Epithelial cell of prostate (primary cell): ENCODE measurements around the gene RAPGEF1.

ENCODE experiments used
- DNase-seq: peaks from one replicate; pipeline ENCODE4 v3.0.0-alpha.2; 2011; ENCODE audit warnings: low read depth, low spot score
- H3K27ac ChIP-seq: fragments of 450-650 bp; 2 replicates; pipeline ENCODE4 v1.5.1; 2017; ENCODE audit warnings: mild to moderate bottlenecking

The RAPGEF1 gene

DNA sequence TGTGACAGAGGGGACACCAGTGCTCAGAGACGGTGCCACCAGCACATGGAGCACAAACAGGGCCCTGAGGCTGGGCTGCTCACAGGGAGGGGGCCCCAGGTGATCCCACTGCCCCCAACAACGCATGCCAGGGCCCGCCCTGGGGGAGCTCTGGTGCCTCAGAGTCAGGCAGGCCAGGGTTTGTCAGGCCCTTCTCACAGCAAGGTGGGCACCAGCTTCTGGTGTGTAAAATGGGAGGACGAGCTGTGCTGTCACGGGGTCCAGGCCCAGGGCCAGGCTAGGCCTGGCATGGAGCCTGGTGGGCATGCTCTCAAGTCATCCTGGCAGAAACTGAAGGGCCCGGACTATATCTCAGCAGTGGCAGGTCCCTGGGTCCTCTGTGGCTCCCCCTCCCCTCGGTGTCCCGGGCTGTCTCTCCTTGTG, 160.1 kb downstream of the RAPGEF1 start:
- no peak overlapping the region for H3K27ac ChIP-seq
- no peak for DNase-seq

DNA sequence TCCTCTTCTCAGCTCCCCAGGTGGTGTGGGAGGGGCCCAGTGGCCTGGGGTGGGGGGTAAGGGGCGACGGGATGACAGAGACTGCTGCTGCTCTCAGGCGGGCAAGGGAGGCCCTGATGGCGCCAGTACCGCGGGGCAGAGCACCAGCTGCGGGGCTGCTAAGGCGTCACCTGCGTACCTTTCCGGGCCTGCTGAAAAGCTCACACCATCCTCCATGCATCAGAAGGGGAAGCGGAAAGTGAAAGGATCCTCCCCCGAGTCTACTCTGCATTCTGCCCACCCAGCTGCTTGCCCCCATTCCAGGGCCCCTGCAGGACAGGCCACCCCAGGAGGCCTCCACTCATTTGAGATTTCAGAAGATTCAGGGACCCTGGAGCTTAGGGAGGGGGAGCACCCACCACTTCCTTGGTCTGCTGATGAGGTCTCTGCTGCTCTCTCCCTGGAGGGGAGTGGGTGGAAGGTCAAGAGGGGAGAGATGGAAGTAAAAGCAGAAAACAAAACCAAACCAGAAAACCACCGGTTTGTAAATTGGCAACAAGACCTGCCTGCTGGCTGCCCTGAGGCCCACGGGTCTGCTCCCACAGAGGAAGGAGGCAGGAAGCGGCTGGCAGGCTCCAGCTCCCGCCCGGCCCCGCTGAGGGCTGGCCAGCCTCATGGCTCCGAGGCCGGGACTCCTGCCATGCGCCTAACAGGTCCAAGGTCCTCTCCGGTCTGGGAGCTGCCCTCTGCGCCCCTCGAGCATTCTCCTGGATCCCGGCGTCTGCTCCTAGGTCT, 161.0 kb downstream of the RAPGEF1 start:
- no peak overlapping the region for H3K27ac ChIP-seq
- DNase-seq, result no peak

DNA sequence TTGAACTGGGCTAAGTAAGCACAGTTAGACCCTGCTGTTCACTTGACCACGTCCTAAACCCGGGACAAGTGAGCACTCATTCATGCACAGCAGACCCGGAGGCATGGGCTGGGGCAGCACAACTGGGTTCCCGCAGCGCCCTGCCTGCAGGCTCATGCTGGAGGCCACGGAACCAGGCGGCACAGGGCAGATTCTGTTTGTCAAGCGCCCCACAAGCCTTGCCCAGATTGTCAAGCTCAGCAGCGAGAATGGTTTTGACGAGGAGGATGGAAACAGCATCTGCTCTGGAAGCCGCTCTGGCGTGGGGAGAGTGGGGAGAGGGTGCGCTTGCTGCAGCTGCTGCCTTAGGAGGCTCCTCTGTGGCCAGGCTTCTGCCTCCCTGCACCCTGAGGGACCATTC, 161.9 kb downstream of the RAPGEF1 start:
- no peak overlapping the region for H3K27ac ChIP-seq
- DNase-seq, result no peak

DNA sequence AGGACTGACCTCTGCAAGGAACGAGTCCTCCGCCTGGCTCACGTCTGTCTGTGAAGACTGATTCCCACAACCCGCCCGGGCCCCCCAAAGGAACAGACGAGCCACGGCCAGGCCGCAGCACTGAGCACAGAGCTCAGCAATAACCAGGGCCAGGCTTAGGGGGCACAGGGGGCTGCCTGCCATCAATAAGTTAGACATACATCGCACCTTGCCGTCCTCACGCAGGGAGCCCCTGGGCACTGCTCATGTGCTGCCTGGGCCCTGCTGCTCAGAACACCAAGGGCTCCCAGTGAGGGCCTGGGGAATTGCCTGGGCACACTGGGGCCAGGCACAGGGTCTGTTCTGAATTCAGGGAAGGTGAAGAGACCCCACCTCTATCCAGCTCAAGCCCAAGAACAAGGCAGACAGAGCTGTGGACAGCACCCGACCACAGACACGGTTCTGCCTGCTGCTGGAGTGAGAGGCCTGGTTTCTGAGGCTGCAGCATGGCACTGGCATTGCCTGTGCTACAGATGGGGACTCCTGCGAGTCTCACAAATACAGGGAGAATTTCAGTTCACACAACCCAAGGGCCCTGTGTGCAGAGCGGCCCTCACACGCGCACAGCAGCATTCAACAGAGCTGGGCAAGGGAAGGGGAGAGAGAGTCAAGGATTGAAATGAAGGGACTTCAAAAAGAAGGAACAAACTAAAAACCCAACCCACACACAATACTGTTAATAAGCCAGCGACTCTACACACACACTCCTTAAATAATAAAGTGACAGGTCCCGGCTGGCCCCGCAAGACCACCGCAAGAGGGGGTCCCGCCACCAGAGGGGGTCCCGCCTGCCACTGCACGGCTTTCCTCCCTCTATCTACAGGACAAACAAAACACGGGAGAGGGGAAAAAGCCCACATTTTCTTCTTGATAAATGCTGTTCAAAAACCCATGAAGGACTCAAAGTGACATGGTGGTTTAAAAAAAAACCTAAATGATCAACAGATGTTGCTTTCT, 162.6 kb downstream of the RAPGEF1 start:
- no peak overlapping the region for H3K27ac ChIP-seq
- no peak for DNase-seq

DNA sequence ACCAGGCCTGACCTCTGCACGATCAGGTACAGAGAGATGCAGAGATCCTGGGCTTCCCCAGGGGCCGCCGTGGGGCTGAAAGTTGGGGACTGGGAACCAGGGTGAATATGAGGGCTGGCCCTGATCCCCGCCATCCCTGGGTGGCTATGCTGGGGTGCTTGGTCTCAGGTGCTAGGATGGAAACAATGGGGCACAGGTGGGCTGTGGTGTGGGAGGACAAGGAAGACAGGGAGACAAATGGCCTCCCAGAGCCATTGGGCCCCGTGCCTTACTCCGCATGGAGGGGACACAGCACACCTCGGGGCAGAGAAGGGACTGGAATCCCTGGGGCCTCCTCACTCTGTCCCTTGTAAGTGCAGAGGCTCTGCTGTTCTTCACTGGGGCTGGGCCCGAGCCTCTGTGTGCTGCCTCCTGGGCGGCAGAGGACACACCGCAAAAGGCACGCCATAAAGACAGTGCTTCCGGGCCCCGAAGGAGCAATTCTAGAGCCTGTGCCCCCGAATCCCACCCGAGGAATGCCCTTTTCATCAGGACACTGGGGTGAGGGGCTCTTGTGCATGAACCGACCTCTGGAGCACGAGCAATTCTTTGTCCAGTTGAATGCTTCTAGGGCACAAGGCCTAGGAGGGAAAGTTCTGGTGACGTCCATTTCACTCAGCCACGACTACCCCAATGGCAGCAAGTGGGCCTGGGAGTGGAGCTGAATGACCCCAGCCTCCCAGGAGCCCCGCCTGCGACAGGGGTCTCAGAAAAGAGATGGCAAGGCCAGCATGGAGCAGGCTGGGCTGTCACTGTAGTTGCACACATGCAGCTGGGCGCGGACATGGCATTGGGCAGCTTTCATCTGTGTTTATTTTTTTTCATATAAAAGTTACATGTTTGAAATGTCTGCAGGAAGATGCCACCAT, 163.7 kb downstream of the RAPGEF1 start:
- DNase-seq, result no peak

DNA sequence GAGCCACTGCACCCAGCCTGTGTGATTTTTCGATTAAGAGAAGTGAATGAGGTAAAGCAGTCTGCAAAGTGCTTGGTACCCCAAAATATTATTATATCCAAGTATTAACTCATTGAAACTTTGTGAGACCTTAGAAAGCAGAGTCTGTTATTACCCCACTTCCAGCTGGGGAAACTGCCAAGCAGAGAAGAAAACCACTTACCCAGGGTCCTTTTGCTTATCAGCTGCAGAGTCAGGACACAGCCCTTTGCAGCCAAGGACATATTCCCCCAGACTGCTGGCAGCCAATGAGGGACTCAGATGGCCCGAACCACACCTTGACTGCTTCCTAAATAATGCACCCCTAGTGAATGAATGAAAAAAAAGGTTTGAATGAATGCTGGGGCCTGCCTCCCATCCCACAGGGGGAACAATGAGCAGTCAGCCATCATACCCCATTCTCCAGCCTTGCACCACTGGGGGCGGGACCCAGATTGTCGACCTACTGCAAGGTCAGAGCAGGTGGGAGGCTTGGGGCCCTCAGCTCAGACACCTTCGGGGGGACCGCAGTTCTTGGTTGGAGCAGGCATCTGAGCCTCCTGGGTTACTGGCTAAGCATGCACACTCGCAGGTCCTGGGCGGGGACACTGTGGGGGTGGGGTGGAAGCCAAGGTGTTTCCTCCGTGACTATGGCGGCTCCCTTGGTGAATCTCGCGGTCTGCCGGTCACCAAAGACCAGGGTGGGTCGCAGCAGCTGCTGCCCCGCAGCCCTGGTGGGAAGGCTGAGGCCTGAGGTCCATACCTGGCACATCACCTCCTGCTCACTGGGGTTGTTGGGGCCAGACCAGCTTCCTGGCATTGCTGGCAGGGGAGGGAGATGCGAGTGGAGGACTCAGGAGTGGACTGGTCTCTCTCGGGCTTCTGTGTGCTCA, 164.9 kb downstream of the RAPGEF1 start:
- no peak for DNase-seq
- no peak overlapping the region for H3K27ac ChIP-seq

More for the DNA sequence above, 163.7 kb downstream of the RAPGEF1 start:
- no peak overlapping the region for H3K27ac ChIP-seq

DNA sequence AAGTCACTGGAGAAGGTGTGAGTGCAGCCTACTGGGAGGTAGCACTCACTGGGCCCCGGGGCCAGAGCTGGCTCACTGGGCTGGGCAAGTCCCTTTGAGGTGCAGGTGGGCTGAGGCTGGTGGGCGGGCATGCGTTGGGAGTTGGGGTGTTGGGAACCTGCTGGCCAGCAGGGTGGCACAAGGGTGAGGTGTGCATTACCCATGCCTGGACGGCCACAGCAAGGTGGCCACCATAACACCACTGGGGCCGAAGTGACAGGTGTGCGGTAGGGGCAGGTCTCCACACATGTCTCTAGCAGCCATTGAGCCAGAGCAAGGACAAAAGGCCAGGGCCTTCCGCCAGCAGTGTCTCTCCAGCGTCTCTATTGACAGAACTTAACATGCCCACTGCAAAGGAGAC, 172.0 kb downstream of the RAPGEF1 start:
- H3K27ac ChIP-seq, result no peak overlapping the region
- no peak for DNase-seq

DNA sequence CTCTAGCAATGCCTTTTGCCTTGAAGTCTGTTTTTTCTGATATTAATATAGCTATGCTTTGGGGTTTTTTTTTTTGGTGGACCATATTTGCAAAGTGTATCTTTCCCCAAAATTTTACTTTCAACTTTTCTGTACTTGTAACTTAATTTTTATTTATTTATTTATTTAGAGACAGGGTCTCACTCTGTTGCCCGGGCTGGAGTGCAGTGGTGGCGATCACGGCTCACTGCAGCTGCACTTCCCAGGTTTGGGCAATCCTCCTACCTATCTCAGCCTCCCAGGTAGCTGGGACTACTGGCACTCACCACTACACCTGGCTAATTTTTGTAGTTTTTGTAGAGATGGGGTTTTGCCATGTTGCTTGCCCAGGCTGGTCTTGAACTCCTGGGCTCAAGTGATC, 173.7 kb downstream of the RAPGEF1 start:
- DNase-seq, result no peak
- H3K27ac ChIP-seq, result no peak overlapping the region

DNA sequence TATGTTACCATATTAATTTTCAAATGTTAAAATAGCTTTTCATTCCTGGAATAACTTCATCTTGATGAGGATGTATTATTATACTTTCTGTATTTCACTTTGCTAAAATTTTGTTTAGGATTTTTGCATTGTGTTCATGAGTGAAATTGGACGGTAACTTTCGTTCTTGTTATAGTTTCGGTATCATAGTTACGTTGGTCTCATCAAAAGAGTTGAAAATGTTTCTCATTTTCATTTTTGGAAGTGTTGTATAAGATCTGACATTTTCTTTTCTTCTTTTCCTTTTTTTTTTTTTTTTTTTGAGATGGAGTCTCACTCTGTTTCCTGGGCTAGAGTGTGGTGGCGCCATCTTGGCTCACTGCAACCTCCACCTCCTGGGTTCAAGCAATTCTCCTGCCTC, 174.5 kb downstream of the RAPGEF1 start:
- no peak overlapping the region for H3K27ac ChIP-seq
- no peak for DNase-seq

DNA sequence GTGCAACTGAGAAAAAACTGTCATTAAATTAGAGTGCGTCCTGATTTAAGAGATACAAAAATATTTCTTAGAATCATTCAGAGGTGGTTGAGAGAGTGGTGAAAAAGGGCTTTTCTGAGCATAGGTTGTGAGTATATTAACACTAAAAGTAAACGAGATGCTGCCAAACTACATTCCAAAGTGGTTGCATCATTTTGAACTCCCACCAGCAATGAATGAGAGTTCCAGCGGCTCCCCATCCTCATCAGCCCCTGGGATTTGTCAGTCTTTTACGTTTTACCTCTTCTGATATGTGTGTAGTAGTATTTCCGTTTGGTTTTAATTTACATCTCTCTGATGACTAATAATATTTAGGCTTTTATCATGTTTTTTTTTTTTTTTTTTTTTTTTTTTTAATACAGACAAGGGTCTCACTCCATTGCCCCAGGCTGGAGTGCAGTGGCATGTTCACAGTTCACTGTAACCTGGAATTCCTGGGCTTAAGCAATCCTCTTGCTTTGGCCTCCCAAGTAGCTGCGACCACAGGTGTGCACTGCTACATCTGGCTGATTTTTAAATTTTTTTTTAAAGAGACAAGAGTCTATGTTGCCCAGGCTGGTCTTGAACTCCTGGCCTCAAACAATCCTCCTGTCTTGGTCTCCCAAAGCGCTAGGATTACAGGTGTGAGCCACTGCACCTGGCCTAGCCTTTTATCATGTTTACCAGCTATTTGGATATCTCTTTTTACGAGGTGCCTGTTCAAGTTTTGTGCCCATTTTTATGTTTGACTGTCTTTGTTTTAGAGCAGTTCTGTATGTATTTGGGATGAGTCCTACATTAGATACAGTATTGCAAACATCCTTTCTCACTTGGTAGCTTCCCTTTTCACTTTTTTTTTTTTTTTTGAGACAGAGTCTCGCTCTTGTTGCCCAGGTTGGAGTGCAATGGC, 177.6 kb downstream of the RAPGEF1 start:
- no peak for DNase-seq
- no peak overlapping the region for H3K27ac ChIP-seq

DNA sequence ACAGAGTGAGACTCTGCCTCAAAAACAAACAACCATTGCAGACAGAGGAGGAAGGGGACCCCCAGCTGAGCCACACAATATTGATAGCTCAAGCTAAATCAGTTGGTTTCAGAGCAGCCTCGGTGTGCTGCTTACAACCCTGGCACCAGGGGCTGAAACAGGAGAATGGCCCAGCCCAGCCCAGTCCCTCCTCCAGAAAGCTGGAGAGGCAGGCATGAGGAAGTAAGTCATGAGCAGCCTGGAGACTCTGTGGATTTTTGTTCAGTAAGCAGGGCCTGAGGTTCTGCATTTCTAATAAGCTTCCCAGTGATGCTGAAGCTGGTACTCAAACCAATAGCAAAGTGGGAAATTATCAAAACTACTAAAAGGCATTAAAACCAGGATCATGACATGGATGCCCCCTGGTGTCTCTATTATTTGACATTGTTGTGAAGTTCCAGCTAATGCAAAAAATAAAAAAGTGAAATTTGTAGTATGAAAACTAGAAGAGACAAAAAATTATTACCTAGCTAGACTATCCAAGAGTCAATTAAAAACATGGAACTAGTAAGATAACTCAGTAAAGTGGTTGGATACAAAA, 180.4 kb downstream of the RAPGEF1 start:
- no peak for DNase-seq
- H3K27ac ChIP-seq, result no peak overlapping the region

DNA sequence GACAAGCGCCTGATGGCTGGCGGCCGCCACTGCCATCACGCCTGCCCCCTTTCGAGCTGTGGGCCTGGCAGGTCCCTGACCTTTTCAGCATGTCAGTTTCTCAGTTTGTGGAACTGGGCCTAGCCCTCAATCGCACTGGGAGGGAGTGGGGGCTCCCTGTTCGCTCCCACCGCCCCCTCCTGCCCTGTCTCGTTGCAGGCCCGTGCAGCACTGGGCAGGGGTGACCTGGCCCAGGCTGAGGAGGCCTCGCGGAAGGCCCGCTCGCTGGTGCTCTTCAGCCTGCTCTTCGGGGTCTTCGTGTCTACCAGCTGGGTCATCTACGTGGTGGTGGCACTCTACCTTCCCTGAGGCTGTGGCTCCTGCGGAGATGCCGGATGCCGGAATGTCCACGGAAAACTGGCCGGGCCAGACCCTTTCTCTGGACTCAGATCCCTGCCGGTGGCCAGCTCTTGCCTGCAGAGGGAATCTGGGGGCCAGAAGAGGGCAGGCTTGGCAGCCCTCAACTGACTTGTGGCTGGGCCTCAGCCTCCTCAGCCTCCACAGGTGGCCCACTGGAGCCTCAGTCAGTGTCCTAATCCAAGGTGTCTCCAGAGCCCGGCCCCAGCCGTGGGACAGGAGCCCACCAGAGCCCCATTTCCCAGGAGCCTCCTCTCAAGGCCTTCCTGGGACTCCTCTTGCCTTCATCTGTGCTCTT, 181.9 kb downstream of the RAPGEF1 start:
- DNase-seq, result no peak
- H3K27ac ChIP-seq, result no peak overlapping the region

DNA sequence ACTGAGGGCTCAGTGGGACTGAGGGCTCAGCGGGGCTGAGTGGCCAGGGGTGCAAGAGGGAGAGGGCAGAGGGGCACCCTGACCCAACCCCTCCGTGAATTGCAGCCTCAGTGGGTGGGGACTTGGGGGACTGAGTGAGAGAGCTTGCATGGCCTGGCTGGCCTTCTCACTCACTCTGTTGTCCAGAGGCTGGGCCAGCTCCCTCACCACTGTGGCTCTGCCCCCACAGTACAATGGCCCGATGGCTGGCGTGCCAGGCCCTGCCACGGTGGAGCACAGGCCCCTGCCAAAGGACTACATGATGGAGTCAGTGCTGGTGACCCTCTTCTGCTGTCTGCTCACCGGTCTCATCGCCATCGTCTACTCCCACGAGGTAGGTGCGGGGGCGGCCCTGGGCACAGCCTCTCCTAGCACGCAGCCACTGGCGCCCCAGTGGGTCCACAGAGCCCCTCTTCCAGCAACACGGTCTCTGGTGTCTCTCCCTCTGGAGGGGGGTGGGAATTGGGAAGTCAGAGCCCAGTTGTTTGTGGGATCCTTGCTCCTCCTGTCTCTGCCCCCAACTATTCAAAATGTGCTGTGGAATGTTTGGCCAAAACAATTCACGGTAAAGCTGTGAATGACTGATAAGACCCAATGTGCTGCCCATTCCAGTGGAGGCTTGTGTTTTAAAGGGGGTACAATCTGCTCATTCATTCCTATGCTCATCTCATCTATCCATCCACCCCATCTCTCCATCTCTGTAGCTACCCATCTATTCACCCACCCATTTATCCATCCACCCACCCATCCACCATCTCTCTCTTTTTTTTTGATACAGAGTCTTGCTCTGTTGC, 183.8 kb downstream of the RAPGEF1 start:
- no peak for DNase-seq
- H3K27ac ChIP-seq, result no peak overlapping the region

DNA sequence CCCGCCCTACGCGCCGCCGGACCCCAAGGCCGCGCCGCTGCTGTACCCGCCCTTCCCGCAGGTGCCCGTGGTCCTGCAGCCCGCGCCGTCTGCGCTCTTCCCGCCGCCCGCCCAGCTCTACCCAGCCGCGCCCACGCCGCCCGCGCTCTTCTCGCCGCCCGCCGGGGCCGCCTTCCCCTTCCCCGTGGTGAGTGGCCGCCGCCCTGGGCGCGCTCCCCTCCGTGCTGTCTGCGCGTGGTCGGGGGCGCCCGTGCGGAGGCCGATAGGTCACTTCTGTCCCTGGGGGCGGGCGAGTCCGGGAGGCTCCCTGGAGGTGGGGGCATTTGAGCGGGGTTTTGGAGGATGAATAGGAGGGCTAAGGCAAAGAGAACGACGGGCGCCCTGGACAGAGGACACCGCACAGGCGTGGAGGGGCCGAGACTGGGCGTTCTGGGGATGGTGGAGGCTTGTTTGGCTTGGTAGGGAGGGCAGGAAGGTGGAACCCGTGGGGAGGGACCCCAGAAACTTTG, 185.0 kb downstream of the RAPGEF1 start:
- H3K27ac ChIP-seq, result no peak overlapping the region
- DNase-seq, result no peak

DNA sequence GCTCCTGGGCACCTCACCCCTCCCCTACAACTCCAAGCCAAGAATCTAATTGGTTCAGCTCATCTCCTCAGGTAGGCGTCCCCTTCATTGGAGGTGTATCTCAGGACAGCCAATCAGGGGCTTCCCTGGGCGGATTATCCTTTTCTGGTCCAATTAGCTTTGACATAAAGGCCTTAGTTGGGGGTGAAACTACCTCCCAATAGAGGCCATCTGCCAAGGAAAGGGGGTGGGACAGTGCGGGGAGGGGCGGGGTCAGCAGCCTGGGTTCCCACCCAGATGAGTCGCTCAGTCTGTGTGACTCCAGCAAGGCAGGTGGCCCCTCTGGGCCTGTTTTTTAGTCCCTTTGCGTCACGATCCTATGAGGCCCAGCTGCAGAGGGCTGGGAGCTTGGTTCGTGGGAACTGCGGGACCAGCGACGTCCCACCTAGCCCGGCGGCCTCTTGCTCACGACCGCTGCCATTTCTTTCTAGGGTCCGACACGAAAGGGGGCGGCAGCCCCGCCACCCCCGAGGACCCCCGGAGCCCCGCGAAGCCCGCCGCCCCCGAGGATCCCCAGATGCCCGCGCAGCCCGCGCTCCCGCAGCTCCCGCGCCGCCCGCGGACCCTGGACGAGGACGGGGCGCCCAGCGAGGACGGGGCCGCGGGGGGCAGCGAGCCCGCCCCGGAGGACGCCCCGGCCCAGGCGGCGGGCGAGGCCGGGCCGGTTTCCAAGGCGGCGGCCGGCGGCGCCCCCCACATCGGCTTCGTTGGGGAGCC, 185.6 kb downstream of the RAPGEF1 start:
- H3K27ac ChIP-seq, result no peak overlapping the region
- DNase-seq, result no peak

DNA sequence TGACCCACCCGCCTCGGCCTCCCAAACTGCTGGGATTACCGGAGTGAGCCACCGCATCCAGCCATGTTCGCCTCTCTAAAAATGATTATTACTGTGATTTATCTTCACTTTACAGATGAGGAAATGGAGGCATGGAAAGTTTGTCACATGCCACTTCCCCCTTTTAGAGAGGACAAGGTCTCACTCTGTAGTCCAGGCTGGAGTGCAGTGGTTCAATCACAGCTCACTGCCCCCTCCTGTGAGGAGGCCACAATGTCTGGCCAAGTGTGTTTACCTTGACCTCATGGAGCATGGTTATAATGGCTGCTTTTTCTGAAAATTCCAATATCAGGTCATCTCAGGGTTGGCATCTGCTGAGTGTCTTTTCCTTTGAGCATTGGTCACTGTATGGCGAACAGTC, 187.8 kb downstream of the RAPGEF1 start:
- no peak for DNase-seq
- no peak overlapping the region for H3K27ac ChIP-seq
